Prostate gland (tissue), 2 donors: ENCODE data around the gene ZNF888.

Source experiments
- CTCF ChIP-seq, 4 experiments: fragments of 200-600 bp in 2 of 4; fragments of 450-650 bp in 2 of 4; sonication (generic) in 2 of 4; IDR thresholded peaks; 1 replicate in 3 of 4; 2 replicates in 1 of 4; pipeline ENCODE4 v1.5.1; 2016 to 2019; ENCODE audit warnings: antibody characterized with exemption in 4 of 4, mild to moderate bottlenecking in 2 of 4, moderate library complexity in 2 of 4
- POLR2A ChIP-seq: fragments of 450-650 bp; IDR thresholded peaks from one replicate; pipeline ENCODE4 v1.6.1; 2016; ENCODE audit warnings: antibody characterized with exemption, mild to moderate bottlenecking
- POLR2AphosphoS5 ChIP-seq: sonication (generic); formaldehyde crosslinking; IDR thresholded peaks from one replicate; pipeline ENCODE4 v1.6.1; 2017; ENCODE audit warnings: antibody characterized with exemption

- TF ChIP-seq CTCF (IDR thresholded peaks at IDR 0.05) (no peak), POLR2A (no peak), POLR2AphosphoS5 (no peak)
Observed at GRCh38 chr19:52956917-52957316, 33.7 kb upstream of the ZNF888 start.
